H9 (cell line): ENCODE measurements around the gene CYFIP1. TPM values are rescaled to one million over a fixed set of nuclear protein-coding genes. Genes with fewer than 3 reads are reported as not detected.

Source experiments
- DNase-seq: peaks from one replicate; pipeline ENCODE4 v3.0.0-alpha.2; 2017
- H2AFZ ChIP-seq: one replicate; pipeline ENCODE4 v1.6.1; 2013; ENCODE audit warnings: mild to moderate bottlenecking, low read length, control low read depth, moderate library complexity
- H2AK5ac ChIP-seq: 2 replicates; pipeline ENCODE4 v1.6.1; 2013; ENCODE audit warnings: low read length, control low read depth, mixed read lengths; ENCODE audit not compliant: insufficient read length
- H2BK120ac ChIP-seq: one replicate; pipeline ENCODE4 v1.6.1; 2013; ENCODE audit warnings: low read depth, mild to moderate bottlenecking, low read length, control low read depth, inconsistent platforms; ENCODE audit not compliant: poor library complexity, severe bottlenecking
- H2BK12ac ChIP-seq: 2 replicates; pipeline ENCODE4 v1.6.1; 2013; ENCODE audit warnings: low read length, control low read depth, mixed read lengths, low read depth; ENCODE audit not compliant: insufficient read length
- H2BK15ac ChIP-seq: 2 replicates; pipeline ENCODE4 v1.6.1; 2013; ENCODE audit warnings: low read depth, low read length, control low read depth
- H2BK20ac ChIP-seq: one replicate; pipeline ENCODE4 v1.6.1; 2013; ENCODE audit warnings: low read depth, mild to moderate bottlenecking, low read length, control low read depth, inconsistent platforms; ENCODE audit not compliant: poor library complexity, severe bottlenecking
- H2BK5ac ChIP-seq: 2 replicates; pipeline ENCODE4 v1.6.1; 2013; ENCODE audit warnings: low read length, control low read depth, mixed read lengths; ENCODE audit not compliant: insufficient read length
- H3K14ac ChIP-seq: 2 replicates; pipeline ENCODE4 v1.6.1; 2013; ENCODE audit warnings: low read length, control low read depth; ENCODE audit not compliant: insufficient read depth
- H3K18ac ChIP-seq: 2 replicates; pipeline ENCODE4 v1.6.1; 2013; ENCODE audit warnings: low read depth, mild to moderate bottlenecking, mixed read lengths, low read length, control low read depth; ENCODE audit not compliant: insufficient read length
- H3K23ac ChIP-seq: 2 replicates; pipeline ENCODE4 v1.6.1; 2013; ENCODE audit warnings: low read length, control low read depth, mixed read lengths, low read depth; ENCODE audit not compliant: insufficient read length
- H3K23me2 ChIP-seq: 2 replicates; pipeline ENCODE4 v1.6.1; 2013; ENCODE audit warnings: low read depth, mild to moderate bottlenecking, mixed read lengths, low read length, control low read depth; ENCODE audit not compliant: insufficient read length, poor library complexity, severe bottlenecking
- H3K27ac ChIP-seq: 2 replicates; pipeline ENCODE4 v1.5.1; 2013; ENCODE audit warnings: low read length, control low read depth, mixed read lengths, low read depth; ENCODE audit not compliant: insufficient read length
- H3K27me3 ChIP-seq: 2 replicates; pipeline ENCODE4 v1.6.1; 2013; ENCODE audit warnings: low read length, control low read depth, inconsistent platforms; ENCODE audit not compliant: insufficient read depth
- H3K4ac ChIP-seq: 2 replicates; pipeline ENCODE4 v1.6.1; 2013; ENCODE audit warnings: low read depth, mild to moderate bottlenecking, control low read depth, inconsistent platforms, low read length, moderate library complexity
- H3K4me1 ChIP-seq: 2 replicates; pipeline ENCODE4 v1.6.1; 2013; ENCODE audit warnings: low read length, control low read depth, inconsistent platforms; ENCODE audit not compliant: insufficient read depth
- H3K4me2 ChIP-seq: 2 replicates; pipeline ENCODE4 v1.6.1; 2013; ENCODE audit warnings: low read length, control low read depth, mixed read lengths; ENCODE audit not compliant: insufficient read length, insufficient read depth
- H3K56ac ChIP-seq: 2 replicates; pipeline ENCODE4 v1.6.1; 2013; ENCODE audit warnings: low read depth, mild to moderate bottlenecking, mixed read lengths, low read length, control low read depth; ENCODE audit not compliant: insufficient read length
- H3K79me1 ChIP-seq: 2 replicates; pipeline ENCODE4 v1.6.1; 2013; ENCODE audit warnings: low read depth, mild to moderate bottlenecking, moderate library complexity, low read length, control low read depth, inconsistent platforms; ENCODE audit not compliant: insufficient read depth, poor library complexity, severe bottlenecking
- H3K79me2 ChIP-seq: 2 replicates; pipeline ENCODE4 v1.6.1; 2013; ENCODE audit warnings: low read length, control low read depth, inconsistent platforms; ENCODE audit not compliant: insufficient read depth
- H3K9ac ChIP-seq: 2 replicates; pipeline ENCODE4 v1.6.1; 2013; ENCODE audit warnings: low read length, control low read depth, mixed read lengths; ENCODE audit not compliant: insufficient read length; ENCODE audit errors: extremely low read depth
- H3K9me3 ChIP-seq: one replicate; pipeline ENCODE4 v1.6.1; 2013; ENCODE audit warnings: low read depth, low read length, inconsistent platforms; ENCODE audit not compliant: control insufficient read depth
- H3T11ph ChIP-seq: one replicate; pipeline ENCODE4 v1.6.1; 2013; ENCODE audit warnings: mild to moderate bottlenecking, low read length, control low read depth, inconsistent platforms
- H4K20me1 ChIP-seq: one replicate; pipeline ENCODE4 v1.6.1; 2013; ENCODE audit not compliant: control insufficient read depth, insufficient read length, insufficient read depth
- H4K5ac ChIP-seq: 2 replicates; pipeline ENCODE4 v1.6.1; 2013; ENCODE audit warnings: low read depth, mild to moderate bottlenecking, mixed read lengths, low read length, control low read depth; ENCODE audit not compliant: insufficient read length
- H4K8ac ChIP-seq: replicated peaks from 2 replicates; pipeline ENCODE4 v1.6.1; 2013; ENCODE audit warnings: low read length, control low read depth, mixed read lengths, low read depth; ENCODE audit not compliant: insufficient read length
- H4K91ac ChIP-seq: 2 replicates; pipeline ENCODE4 v1.6.1; 2013; ENCODE audit warnings: low read depth, mild to moderate bottlenecking, moderate library complexity, mixed read lengths, low read length, control low read depth; ENCODE audit not compliant: insufficient read length
- H3K27ac Mint-ChIP-seq, 3 experiments: 2 replicates in 2 of 3; 3 replicates in 1 of 3; pipeline ENCODE4 v1.8.0; 2020 to 2021; ENCODE audit warnings: mixed read lengths in 3 of 3, mild to moderate bottlenecking in 1 of 3, moderate library complexity in 1 of 3
- H3K27me3 Mint-ChIP-seq: 2 replicates; pipeline ENCODE4 v1.8.0; 2021; ENCODE audit warnings: low read depth, mild to moderate bottlenecking, moderate library complexity, mixed read lengths
- H3K36me3 Mint-ChIP-seq, 3 experiments: 2 replicates in 2 of 3; 3 replicates in 1 of 3; pipeline ENCODE4 v1.8.0; 2020 to 2021; ENCODE audit warnings: low read depth in 3 of 3, mixed read lengths in 3 of 3; ENCODE audit not compliant: insufficient read depth in 1 of 3
- H3K4me1 Mint-ChIP-seq, 2 experiments: 2 replicates each; pipeline ENCODE4 v1.8.0; 2020; ENCODE audit warnings: mixed read lengths in 2 of 2
- H3K4me3 Mint-ChIP-seq, 2 experiments: 2 replicates in 1 of 2; 3 replicates in 1 of 2; pipeline ENCODE4 v1.8.0; 2020 to 2021; ENCODE audit warnings: mild to moderate bottlenecking in 2 of 2, mixed read lengths in 2 of 2, moderate library complexity in 1 of 2
- H3K9me3 Mint-ChIP-seq, 2 experiments: 2 replicates in 1 of 2; 3 replicates in 1 of 2; pipeline ENCODE4 v1.8.0; 2020; ENCODE audit warnings: mild to moderate bottlenecking in 2 of 2, mixed read lengths in 2 of 2, moderate library complexity in 1 of 2
- CTCF ChIP-seq: fragments of 200-600 bp; sonication (generic); conservative IDR thresholded peaks from 3 replicates; pipeline ENCODE4 v1.8.0; 2021; ENCODE audit warnings: antibody characterized with exemption, mild to moderate bottlenecking
- WGBS: extraction: QIAGEN DNeasy Blood & Tissue Kit; methylation state at CpG from one replicate; pipeline ENCODE4 v1.1.7; 2013; ENCODE audit warnings: missing lambda C conversion rate, low lambda C conversion rate, mixed read lengths; ENCODE audit not compliant: insufficient read length; ENCODE audit errors: extremely low coverage; 5-methylcytosine and 5-hydroxymethylcytosine counted together
- total RNA-seq: library from RNA; stranded (reverse); gene quantifications from 2 replicates; pipeline ENCODE4 v1.2.1, GENCODE V29; 2021

CYFIP1 gene
- total RNA-seq, 1 experiment from 2014 or later: 71.2 TPM

GRCh38 chr15:22992024-22992326 lies 11.8 kb upstream of the CYFIP1 start:
- no peak for DNase-seq
- no peak overlapping the region for H3K27ac Mint-ChIP-seq

More at GRCh38 chr15:22992024-22992326, 11.8 kb upstream of the CYFIP1 start:
- Histone ChIP-seq H2AK5ac (no peak overlapping the region), H3K9me3 (no peaks in the 10 kb centered on the region), H2BK5ac (no peak overlapping the region), H3K27ac (no peak overlapping the region), H3K9ac (no peak overlapping the region), H3K4me2 (no peak overlapping the region), H2BK12ac (no peak overlapping the region), H4K20me1 (no peaks in the 10 kb centered on the region), H3K23ac (no peak overlapping the region), H4K8ac (no peak overlapping the region), H3K18ac (no peak overlapping the region), H3T11ph (no peak overlapping the region), H3K4ac (no peak overlapping the region), H4K5ac (no peak overlapping the region), H4K91ac (no peak overlapping the region), H2BK120ac (no peak overlapping the region), H3K79me2 (no peaks in the 10 kb centered on the region), H2BK15ac (no peak overlapping the region), H3K27me3 (no peaks in the 10 kb centered on the region), H3K14ac (no peak overlapping the region), H3K56ac (no peak overlapping the region), H3K23me2 (no peaks in the 10 kb centered on the region), H3K79me1 (no peaks in the 10 kb centered on the region), H2BK20ac (no peak overlapping the region), H2AFZ (no peak overlapping the region), H3K4me1 (no peaks in the 10 kb centered on the region)
- no CpG with 5 or more reads among the region's 5 CpGs for WGBS
- peaks cover 3 to 15% of the 10 kb centered on the region in 2 experiments for H3K4me1 Mint-ChIP-seq
- H3K9me3 Mint-ChIP-seq: no peaks in the 10 kb centered on the region; a peak in 1 of 5 replicates
- H3K27me3 Mint-ChIP-seq: peaks cover 2% of the 10 kb centered on the region; the same call in 1 of the 2 replicates
- no peak overlapping the region for H3K4me3 Mint-ChIP-seq
- no peak for TF ChIP-seq CTCF
- peaks cover 0 to 16% (median 6%) of the 10 kb centered on the region in 3 experiments; a peak in 4 of 7 replicates for H3K36me3 Mint-ChIP-seq
